ENCODE data around the gene FRAT2. TPM values are rescaled to one million over a fixed set of nuclear protein-coding genes. Genes with fewer than 3 reads are reported as not detected.

FRAT2 gene
- total and polyA plus RNA-seq, 4 donors: 2.7 to 15.1 (median 11.7) TPM

GRCh38 chr10:97333351-97333600 is 1.3 kb downstream of the FRAT2 start (continued):
- TF ChIP-seq CTCF (IDR thresholded peaks at IDR 0.05; ENCODE audit: low read depth, low read length, missing input control) (no peak), GABPA (IDR thresholded peaks at IDR 0.05 in 1 of 2, conservative IDR thresholded peaks at IDR 0.05 in 1 of 2) (no peak), FOXA2 (IDR thresholded peaks at IDR 0.05) (no peak), RXRA (IDR thresholded peaks at IDR 0.05) (no peak), YY1 (IDR thresholded peaks at IDR 0.05) (no peak)
- TF ChIP-seq, protein P1, sequence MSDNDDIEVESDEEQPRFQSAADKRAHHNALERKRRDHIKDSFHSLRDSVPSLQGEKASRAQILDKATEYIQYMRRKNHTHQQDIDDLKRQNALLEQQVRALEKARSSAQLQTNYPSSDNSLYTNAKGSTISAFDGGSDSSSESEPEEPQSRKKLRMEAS (IDR thresholded peaks at IDR 0.05): no peak

GRCh38 chr10:97332591-97333350 is 1.8 kb downstream of the FRAT2 start:
- Histone ChIP-seq H3K9me3 (ENCODE audit: control insufficient read depth in 4 of 4, low read length in 3 of 4) (no peaks in the 10 kb centered on the region), H3K4me1 (ENCODE audit: control insufficient read depth in 4 of 4, insufficient read depth in 4 of 4, low read length in 3 of 4) (peaks cover 13 to 41% (median 31%) of the 10 kb centered on the region in 4 donors), H3K27me3 (ENCODE audit: control insufficient read depth in 4 of 4, insufficient read depth in 4 of 4, low read length in 3 of 4) (no peaks in the 10 kb centered on the region), H3K27ac (ENCODE audit: low read depth in 1 of 2, low read length in 2 of 2) (peak overlapping the region; percentile 90 to 95), H3K4me3 (ENCODE audit: low read depth in 1 of 3, low read length in 3 of 3) (peak overlapping the region; percentile 78 to 87 (median 84)), H3K9ac (ENCODE audit: low read depth in 1 of 2, low read length in 2 of 2) (peak overlapping the region; percentile 79 to 98), H3K36me3 (ENCODE audit: control insufficient read depth in 4 of 4, insufficient read depth in 3 of 4, low read depth in 1 of 4, low read length in 3 of 4) (no peaks in the 10 kb centered on the region)
- 5% methylated on average over 18 of the region's 18 CpGs for WGBS
- TF ChIP-seq HNF4A (conservative IDR thresholded peaks at IDR 0.05): no peak
- no peak for TF ChIP-seq GABPA (IDR thresholded peaks at IDR 0.05 in 1 of 2, conservative IDR thresholded peaks at IDR 0.05 in 1 of 2)
- TF ChIP-seq TAF1 (conservative IDR thresholded peaks at IDR 0.05): peak; percentile 71
- TF ChIP-seq RAD21 (IDR thresholded peaks at IDR 0.05): peak; percentile 78 to 79
- TF ChIP-seq CTCF (IDR thresholded peaks at IDR 0.05; ENCODE audit: low read depth, low read length, missing input control): peak; percentile 36
- peak; percentile 37 to 48 for TF ChIP-seq RXRA (IDR thresholded peaks at IDR 0.05)
- TF ChIP-seq REST (IDR thresholded peaks at IDR 0.05): peak; percentile 53
- TF ChIP-seq, protein P1 (IDR thresholded peaks at IDR 0.05): peak; percentile 57
- peak; percentile 31 for TF ChIP-seq YY1 (IDR thresholded peaks at IDR 0.05)
- TF ChIP-seq NR2F2 (IDR thresholded peaks at IDR 0.05): peak; percentile 12
- no peak for TF ChIP-seq FOXA1 (IDR thresholded peaks at IDR 0.05)
- TF ChIP-seq, protein P2, sequence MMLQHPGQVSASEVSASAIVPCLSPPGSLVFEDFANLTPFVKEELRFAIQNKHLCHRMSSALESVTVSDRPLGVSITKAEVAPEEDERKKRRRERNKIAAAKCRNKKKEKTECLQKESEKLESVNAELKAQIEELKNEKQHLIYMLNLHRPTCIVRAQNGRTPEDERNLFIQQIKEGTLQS (IDR thresholded peaks at IDR 0.05): no peak
- DNase-seq (ENCODE audit: low spot score): no peak
